OCI-LY3 (cell line): ENCODE results near the gene THPO.

Experiments
- CTCF ChIP-seq: fragments of 200-600, 300-600 bp; sonication (generic); IDR thresholded peaks from 2 replicates; pipeline ENCODE4 v1.5.1; 2014; ENCODE audit warnings: antibody characterized with exemption, low read length, low read depth
- EZH2phosphoT487 ChIP-seq: fragments of 200-600 bp; shearing (Covaris generic); IDR thresholded peaks from 2 replicates; pipeline ENCODE4 v1.6.1; 2018; ENCODE audit warnings: antibody characterized with exemption, mixed run types, low read depth

GRCh38 chr3:184414418-184415202 is 36.6 kb upstream of the THPO start:
- no peak for TF ChIP-seq CTCF
- no peak for TF ChIP-seq EZH2phosphoT487
